ENCODE data around the gene GALNS. TPM values are rescaled to one million over a fixed set of nuclear protein-coding genes. Genes with fewer than 3 reads are reported as not detected.
A peak's percentile ranks its signal among the peaks of the same experiment; 100 is the strongest.

GALNS gene
- total and polyA plus RNA-seq, 2 of the 4 experiments (the other 2 are of a cell fraction), result 7.2 to 32.5 TPM

- Histone ChIP-seq H4K91ac (ENCODE audit: insufficient read depth, low read depth, low read length) (peak overlapping the region; percentile 59; the same call in 1 of the 2 replicates), H3K14ac (replicated peaks; ENCODE audit: low read depth, low read length) (peak overlapping the region; percentile 77), H3K4me1 (ENCODE audit: control insufficient read depth, insufficient read depth, low read length) (peaks cover 58% of the 10 kb centered on the region), H3K27ac (ENCODE audit: insufficient read depth, low read length) (peak overlapping the region; percentile 26; the same call in 1 of the 2 replicates), H3K4me3 (ENCODE audit: insufficient read depth, low read depth, low read length) (no peak overlapping the region), H4K5ac (ENCODE audit: low read depth, low read length) (peak overlapping the region; percentile 24; the same call in 1 of the 2 replicates), H3K9me3 (ENCODE audit: control insufficient read depth, insufficient read depth, low read length) (no peaks in the 10 kb centered on the region), H3K9me1 (ENCODE audit: insufficient read depth, low read length) (peaks cover 48% of the 10 kb centered on the region), H3K18ac (ENCODE audit: low read depth, low read length) (no peak overlapping the region), H4K8ac (ENCODE audit: low read depth in 2 of 2, low read length in 2 of 2) (peak overlapping the region in 1 of 2 experiments; percentile 65; a peak in 1 of 4 replicates), H3K27me3 (ENCODE audit: control insufficient read depth, insufficient read depth, low read length) (no peaks in the 10 kb centered on the region), H3K56ac (ENCODE audit: extremely low read depth, insufficient read depth, low read length) (no peak overlapping the region), H3K9ac (ENCODE audit: low read depth, low read length) (no peak overlapping the region), H2BK120ac (ENCODE audit: low read depth, low read length) (peak overlapping the region; percentile 10; the same call in 1 of the 2 replicates), H3K79me1 (ENCODE audit: low read depth in 1 of 2, low read length in 2 of 2) (peaks cover 10 to 94% of the 10 kb centered on the region in 2 experiments), H2AFZ (replicated peaks; ENCODE audit: low read length, poor library complexity) (peak overlapping the region; percentile 40), H3K4me2 (ENCODE audit: low read depth, low read length) (no peak overlapping the region), H3K23ac (ENCODE audit: low read depth, low read length) (peak overlapping the region; percentile 33), H4K20me1 (ENCODE audit: insufficient read depth, low read length) (peaks cover 96% of the 10 kb centered on the region), H2BK20ac (ENCODE audit: low read depth, low read length) (no peak overlapping the region), H2AK9ac (replicated peaks; ENCODE audit: low read depth, low read length, poor library complexity) (peak overlapping the region; percentile 74), H3K4ac (ENCODE audit: low read depth, low read length) (peak overlapping the region; percentile 71), H2BK15ac (ENCODE audit: low read depth, low read length) (peak overlapping the region; percentile 67; the same call in 1 of the 3 replicates), H2AK5ac (ENCODE audit: low read depth, low read length) (peak overlapping the region; percentile 89), H3K36me3 (ENCODE audit: control insufficient read depth, insufficient read depth, low read length) (peaks cover 8% of the 10 kb centered on the region), H2BK5ac (ENCODE audit: low read depth, low read length, poor library complexity, severe bottlenecking) (peak overlapping the region; percentile 50)
- DNase-seq (no peak), ATAC-seq (ENCODE audit: low read depth) (no peak)
- dilution Hi-C loops (cut with HindIII; ENCODE audit: low sequenced_read_pairs, unreplicated experiment), result no loop called here
- in situ Hi-C loops (cut with MboI; ENCODE audit: low sequenced_read_pairs), result no loop called here
- intact Hi-C loops (cut with micrococcal nuclease), result no loop called here
- 62% methylated on average over 9 of the region's 12 CpGs; no CpG with 5 or more reads in 1 of the 2 experiments for WGBS, 2 experiments (ENCODE audit: extremely low coverage in 2 of 2, insufficient read length in 1 of 2)
- BruUV-seq (replicated peaks), result no TSS peak
- TF ChIP-seq RAD21 (IDR thresholded peaks at IDR 0.05; ENCODE audit: low read length) (no peak), CTCF (conservative IDR thresholded peaks at IDR 0.05; ENCODE audit: low read depth, low read length) (no peak), MAZ (IDR thresholded peaks at IDR 0.05; ENCODE audit: borderline replicate concordance, low read depth, low read length) (no peak), CHD1 (IDR thresholded peaks at IDR 0.05; ENCODE audit: low read depth, low read length) (no peak), POLR2A (IDR thresholded peaks at IDR 0.05; ENCODE audit: low read depth, low read length) (no peak), FOS (IDR thresholded peaks at IDR 0.05; ENCODE audit: low read depth, low read length) (no peak), NFE2L2 (IDR thresholded peaks at IDR 0.05; ENCODE audit: low read depth, low read length) (no peak), RCOR1 (IDR thresholded peaks at IDR 0.05; ENCODE audit: insufficient replicate concordance, low read length) (no peak), BHLHE40 (IDR thresholded peaks at IDR 0.05; ENCODE audit: low read depth, low read length) (no peak), SMC3 (IDR thresholded peaks at IDR 0.05; ENCODE audit: low read depth, low read length) (no peak), CEBPB (IDR thresholded peaks at IDR 0.05; ENCODE audit: low read depth, low read length) (no peak), MAFK (IDR thresholded peaks at IDR 0.05; ENCODE audit: low read depth, low read length) (no peak)
- TF ChIP-seq, protein P1, sequence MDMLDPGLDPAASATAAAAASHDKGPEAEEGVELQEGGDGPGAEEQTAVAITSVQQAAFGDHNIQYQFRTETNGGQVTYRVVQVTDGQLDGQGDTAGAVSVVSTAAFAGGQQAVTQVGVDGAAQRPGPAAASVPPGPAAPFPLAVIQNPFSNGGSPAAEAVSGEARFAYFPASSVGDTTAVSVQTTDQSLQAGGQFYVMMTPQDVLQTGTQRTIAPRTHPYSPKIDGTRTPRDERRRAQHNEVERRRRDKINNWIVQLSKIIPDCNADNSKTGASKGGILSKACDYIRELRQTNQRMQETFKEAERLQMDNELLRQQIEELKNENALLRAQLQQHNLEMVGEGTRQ (IDR thresholded peaks at IDR 0.05; ENCODE audit: low read depth, low read length), result no peak
- TF ChIP-seq, protein P2, sequence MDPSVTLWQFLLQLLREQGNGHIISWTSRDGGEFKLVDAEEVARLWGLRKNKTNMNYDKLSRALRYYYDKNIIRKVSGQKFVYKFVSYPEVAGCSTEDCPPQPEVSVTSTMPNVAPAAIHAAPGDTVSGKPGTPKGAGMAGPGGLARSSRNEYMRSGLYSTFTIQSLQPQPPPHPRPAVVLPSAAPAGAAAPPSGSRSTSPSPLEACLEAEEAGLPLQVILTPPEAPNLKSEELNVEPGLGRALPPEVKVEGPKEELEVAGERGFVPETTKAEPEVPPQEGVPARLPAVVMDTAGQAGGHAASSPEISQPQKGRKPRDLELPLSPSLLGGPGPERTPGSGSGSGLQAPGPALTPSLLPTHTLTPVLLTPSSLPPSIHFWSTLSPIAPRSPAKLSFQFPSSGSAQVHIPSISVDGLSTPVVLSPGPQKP (IDR thresholded peaks at IDR 0.05; ENCODE audit: borderline replicate concordance, low read depth, low read length), result no peak
- POLR2A ChIA-PET (ENCODE audit: unreplicated experiment), result interaction anchor here (0.7 kb wide), 1 partner anchor 295 kb away, joined by 3 read pairs; no protein-coding TSS in a partner anchor
- CTCF ChIA-PET, result interaction anchor here (1.3 kb wide), 1 partner anchor 30 kb away, joined by 4 read pairs; no protein-coding TSS in a partner anchor
Observed at GRCh38 chr16:88767546-88768070, 89.1 kb downstream of the GALNS start.

Data from IMR-90 (cell line).